Heart left ventricle (tissue), 16 donors: ENCODE measurements around the gene KIF21B. TPM values are rescaled to one million over a fixed set of nuclear protein-coding genes. Genes with fewer than 3 reads are reported as not detected.

Experiments used
- ATAC-seq, 4 donors: fragments of 200-7000 bp; cut with Tn5 transposase; one replicate each; pipeline ENCODE4 v1.9.1; 2020 to 2022; ENCODE audit warnings: moderate library complexity in 4 of 4, mild to moderate bottlenecking in 3 of 4, moderate number of reproducible peaks in 1 of 4
- DNase-seq, 5 donors: peaks; one replicate each; pipeline ENCODE4 v3.0.0-alpha.2; 2020
- H3K27ac ChIP-seq, 12 donors: fragments of 200-600 bp; sonication (generic) in 4 of 12; one replicate each; pipeline versions ENCODE4 v1.5.0 to v1.8.0; 2016 to 2022; ENCODE audit warnings: mild to moderate bottlenecking in 2 of 12
- H3K27me3 ChIP-seq, 9 donors: fragments of 200-600 bp; sonication (generic) in 2 of 9; one replicate each; pipeline versions ENCODE4 v1.5.1 to v1.8.0; 2016 to 2022; ENCODE audit warnings: mild to moderate bottlenecking in 3 of 9
- H3K36me3 ChIP-seq, 9 donors: fragments of 200-600 bp; sonication (generic) in 2 of 9; one replicate each; pipeline versions ENCODE4 v1.5.0 to v1.8.0; 2018 to 2022; ENCODE audit warnings: mild to moderate bottlenecking in 2 of 9
- H3K4me1 ChIP-seq, 12 donors: fragments of 200-600 bp; sonication (generic) in 4 of 12; one replicate each; pipeline versions ENCODE4 v1.5.0 to v1.8.0; 2016 to 2022; ENCODE audit warnings: mild to moderate bottlenecking in 3 of 12
- H3K4me3 ChIP-seq, 12 donors: fragments of 200-600 bp; sonication (generic) in 4 of 12; one replicate each; pipeline versions ENCODE4 v1.5.0 to v1.8.0; 2017 to 2022; ENCODE audit warnings: mild to moderate bottlenecking in 9 of 12, moderate library complexity in 4 of 12
- H3K9me3 ChIP-seq, 12 donors: fragments of 200-600 bp; sonication (generic) in 4 of 12; one replicate each; pipeline versions ENCODE4 v1.5.0 to v1.8.0; 2016 to 2022; ENCODE audit warnings: mild to moderate bottlenecking in 1 of 12
- POLR2A ChIP-seq, 2 donors: fragments of 450-650 bp; IDR thresholded peaks; one replicate each; pipeline ENCODE4 v1.6.1; 2017; ENCODE audit warnings: antibody characterized with exemption in 2 of 2, mild to moderate bottlenecking in 2 of 2, moderate library complexity in 2 of 2
- WGBS, 4 donors: extraction: QIAGEN DNeasy Blood & Tissue Kit in 2 of 4; methylation state at CpG; one replicate each; pipeline versions ENCODE4 v1.1.5 to v1.1.7; 2013 to 2018; 5-methylcytosine and 5-hydroxymethylcytosine counted together
- intact Hi-C, 10 donors: fragments of 100-400 bp; cut with DNase I; formaldehyde crosslinking; loops; one replicate each; pipeline versions ENCODE4 v1.11.1 to v1.14.2; 2022
- polyA plus RNA-seq, 2 donors: library from polyadenylated mRNA; stranded (reverse); fragments of 200-250 nt; gene quantifications; one replicate each; pipeline ENCODE4 v1.2.3, GENCODE V29; 2013
- total RNA-seq, 9 donors: library from RNA; depleted of rRNA in 2 of 9; stranded (reverse); fragments of >200 nt in 2 of 9; fragmentation: NEBNext Ultra II Directional in 3 of 9; extraction: Animal tissue kit (Norgen Biotek cat#: 25700) in 3 of 9; gene quantifications; one replicate each; pipeline versions ENCODE4 v1.1.0 to v1.2.4, GENCODE V29; 2016 to 2023
- TF ChIP-seq, protein P1 (sequence below), 12 donors: fragments of 200-600 bp; sonication (generic) in 4 of 12; IDR thresholded peaks; one replicate each; pipeline versions ENCODE4 v1.5.0 to v1.8.0; 2018 to 2022; ENCODE audit warnings: antibody characterized with exemption in 12 of 12, mild to moderate bottlenecking in 5 of 12
- donor health status: ischemic (EF 13 %, LVEDD 7.1; RV severe dilation, severe dysfunction).
- donor health status: healthy with polysubstance abuse.
- donor health status: DM: no; HTN: yes; CAD: no.
- donor health status: DM: no; HTN: no; CAD: no.
- donor health status: ischemic (EF 25% LVEDD 6.9; RV normal size, moderate dysfunction).
- donor health status: ischemic (EF 25% LVEDD 5.7; RV mildly dilated, moderate dysfunction).
- donor health status: healthy.
- donor health status: DM: yes; HTN: yes; CAD: no.
- donor health status: ischemic (EF 35%, LVEDD 5.7; RV mildly dilated, moderate dysfunction).
- donor health status: nonischemic (EF 11% LVEDD 7.7; RV severe dilation, severe dysfunction).
- donor health status: DM: yes; HTN: yes; CAD: no.
- donor health status: PGD.
- donor health status: ischemic (EF 29% LVEDD 5.4; RV normal size, mild dysfunction).
- donor health status: nonischemic (EF 23%, LVEDD 6.1; RV moderate dilation, normal function).

The KIF21B gene
- total and polyA plus RNA-seq, 11 donors, result 0.21 to 3.6 (median 0.46) TPM

- WGBS, 4 donors, result 92 to 96% (median 94%) methylated on average over 22 of the region's 22 CpGs
- DNase-seq (no peak), ATAC-seq (no peak)
- Histone ChIP-seq H3K27me3 (peaks cover 0 to 23% (median 0%) of the 10 kb centered on the region in 9 donors), H3K36me3 (peaks cover 0 to 12% (median 0%) of the 10 kb centered on the region in 9 donors), H3K27ac (no peak overlapping the region), H3K4me3 (no peak overlapping the region), H3K9me3 (no peaks in the 10 kb centered on the region), H3K4me1 (peaks cover 0 to 12% (median 0%) of the 10 kb centered on the region in 12 donors)
- TF ChIP-seq, protein P1, sequence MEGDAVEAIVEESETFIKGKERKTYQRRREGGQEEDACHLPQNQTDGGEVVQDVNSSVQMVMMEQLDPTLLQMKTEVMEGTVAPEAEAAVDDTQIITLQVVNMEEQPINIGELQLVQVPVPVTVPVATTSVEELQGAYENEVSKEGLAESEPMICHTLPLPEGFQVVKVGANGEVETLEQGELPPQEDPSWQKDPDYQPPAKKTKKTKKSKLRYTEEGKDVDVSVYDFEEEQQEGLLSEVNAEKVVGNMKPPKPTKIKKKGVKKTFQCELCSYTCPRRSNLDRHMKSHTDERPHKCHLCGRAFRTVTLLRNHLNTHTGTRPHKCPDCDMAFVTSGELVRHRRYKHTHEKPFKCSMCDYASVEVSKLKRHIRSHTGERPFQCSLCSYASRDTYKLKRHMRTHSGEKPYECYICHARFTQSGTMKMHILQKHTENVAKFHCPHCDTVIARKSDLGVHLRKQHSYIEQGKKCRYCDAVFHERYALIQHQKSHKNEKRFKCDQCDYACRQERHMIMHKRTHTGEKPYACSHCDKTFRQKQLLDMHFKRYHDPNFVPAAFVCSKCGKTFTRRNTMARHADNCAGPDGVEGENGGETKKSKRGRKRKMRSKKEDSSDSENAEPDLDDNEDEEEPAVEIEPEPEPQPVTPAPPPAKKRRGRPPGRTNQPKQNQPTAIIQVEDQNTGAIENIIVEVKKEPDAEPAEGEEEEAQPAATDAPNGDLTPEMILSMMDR (IDR thresholded peaks at IDR 0.05), result no peak
- no peak for TF ChIP-seq POLR2A (IDR thresholded peaks at IDR 0.05)
- intact Hi-C loops, result no loop called here
These were observed 14.7 kb downstream of the KIF21B start for GRCh38 chr1:201008666-201009360.

DNA sequence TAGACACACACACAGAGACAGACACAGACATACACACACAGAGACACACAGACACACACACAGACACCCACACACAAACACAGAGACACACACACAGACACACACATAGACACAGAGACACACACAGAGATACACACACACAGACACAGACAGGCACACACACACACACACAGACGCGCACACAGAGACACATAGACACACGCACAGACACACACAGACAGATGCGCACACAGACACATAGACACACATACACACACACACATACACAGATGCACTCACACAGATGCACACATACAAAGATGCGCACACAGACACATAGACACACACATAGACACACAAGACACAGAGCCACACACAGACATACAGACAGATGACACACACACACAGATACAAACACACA, 16.0 kb downstream of the KIF21B start:
- intact Hi-C loops, result no loop called here
- H3K36me3 ChIP-seq, result peaks cover 0 to 25% (median 0%) of the 10 kb centered on the region in 9 donors
- H3K4me1 ChIP-seq, result no peaks in the 10 kb centered on the region
- peaks cover 0 to 12% (median 0%) of the 10 kb centered on the region in 9 donors for H3K27me3 ChIP-seq
- no peak overlapping the region for H3K27ac ChIP-seq
- no peak for ATAC-seq
- H3K9me3 ChIP-seq, result no peaks in the 10 kb centered on the region
- 79 to 98% (median 90%) methylated on average over 3 to 5 of the region's 5 CpGs for WGBS, 4 donors
- TF ChIP-seq POLR2A (IDR thresholded peaks at IDR 0.05), result no peak
- TF ChIP-seq, protein P1 (IDR thresholded peaks at IDR 0.05), result no peak
- H3K4me3 ChIP-seq, result no peak overlapping the region
- no peak for DNase-seq

GRCh38 chr1:201006450-201006849, 17.1 kb downstream of the KIF21B start:
- Histone ChIP-seq H3K4me3 (no peak overlapping the region), H3K27me3 (peaks cover 0 to 4% (median 0%) of the 10 kb centered on the region in 9 donors), H3K36me3 (peaks cover 0 to 26% (median 0%) of the 10 kb centered on the region in 9 donors), H3K9me3 (no peaks in the 10 kb centered on the region), H3K27ac (no peak overlapping the region), H3K4me1 (no peaks in the 10 kb centered on the region)
- DNase-seq (no peak), ATAC-seq (no peak)
- WGBS, 4 donors, result 58 to 80% (median 66%) methylated on average over 2 of the region's 2 CpGs
- TF ChIP-seq POLR2A (IDR thresholded peaks at IDR 0.05), result no peak
- TF ChIP-seq, protein P1 (IDR thresholded peaks at IDR 0.05), result no peak
- intact Hi-C loops, result no loop called here

DNA sequence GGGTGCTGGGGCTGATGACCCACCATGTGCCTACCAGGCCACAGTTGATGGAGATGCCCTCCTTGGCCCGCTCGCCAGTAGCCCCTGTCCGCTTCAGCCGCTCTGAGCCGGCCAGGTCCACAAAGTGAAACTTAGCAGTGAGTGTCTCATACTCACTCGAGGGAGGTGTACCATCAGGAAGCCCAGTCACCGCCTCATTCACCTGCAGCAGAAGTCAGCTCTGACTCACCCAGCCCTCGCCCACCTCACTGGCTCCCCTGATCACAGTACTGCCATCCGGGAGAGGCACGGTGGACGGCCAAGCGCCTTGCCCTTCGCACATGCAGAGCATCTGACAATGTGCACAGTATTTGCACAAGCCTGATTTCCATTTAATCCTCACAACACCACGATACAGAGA, 18.8 kb downstream of the KIF21B start:
- Histone ChIP-seq H3K36me3 (peaks cover 0 to 26% (median 0%) of the 10 kb centered on the region in 9 donors), H3K27me3 (no peaks in the 10 kb centered on the region), H3K9me3 (no peaks in the 10 kb centered on the region), H3K4me1 (no peaks in the 10 kb centered on the region), H3K4me3 (no peak overlapping the region), H3K27ac (no peak overlapping the region)
- TF ChIP-seq, protein P1 (IDR thresholded peaks at IDR 0.05), result no peak
- TF ChIP-seq POLR2A (IDR thresholded peaks at IDR 0.05), result no peak
- WGBS, 4 donors, result 95 to 98% (median 96%) methylated on average over 14 of the region's 14 CpGs
- intact Hi-C loops, result no loop called here
- no peak for ATAC-seq
- no peak for DNase-seq
